ENCODE measurements around the gene IZUMO2.

GRCh38 chr19:50202386-50202785, 39.3 kb upstream of the IZUMO2 start:
- TF ChIP-seq CTCF (IDR thresholded peaks at IDR 0.05), result no peak
- no peak for TF ChIP-seq POLR2A (IDR thresholded peaks at IDR 0.05)
